Hematopoietic multipotent progenitor cell treated with erythropoietin and hydrocortisone succinate and interleukin-3 and kit ligand, for 17 days (in vitro differentiated cells): ENCODE data around the gene NLGN1.

Source experiments
- DNase-seq: peaks from one replicate; pipeline ENCODE4 v3.0.0-alpha.2; 2015; ENCODE audit warnings: low spot score

NLGN1 gene

DNA sequence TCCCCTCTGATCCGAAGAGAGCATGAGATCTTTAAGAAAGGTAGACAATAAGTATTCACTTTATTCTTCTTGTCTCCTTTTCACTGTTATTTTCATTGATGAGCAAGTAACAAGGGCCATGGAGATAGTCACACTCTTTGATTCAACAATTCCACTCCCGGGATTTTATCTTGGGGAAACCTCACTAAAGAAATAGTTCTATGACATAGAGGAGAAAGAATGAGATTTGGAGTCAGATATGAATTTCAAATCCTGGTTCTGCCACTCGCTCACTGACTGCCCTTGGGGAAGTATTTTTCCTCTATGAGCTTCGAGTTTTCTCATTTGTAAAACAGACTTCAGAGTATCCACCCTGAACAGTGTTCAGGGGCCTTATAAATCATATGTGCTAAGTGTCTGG is 514.6 kb downstream of the NLGN1 start:
- no peak for DNase-seq

DNA sequence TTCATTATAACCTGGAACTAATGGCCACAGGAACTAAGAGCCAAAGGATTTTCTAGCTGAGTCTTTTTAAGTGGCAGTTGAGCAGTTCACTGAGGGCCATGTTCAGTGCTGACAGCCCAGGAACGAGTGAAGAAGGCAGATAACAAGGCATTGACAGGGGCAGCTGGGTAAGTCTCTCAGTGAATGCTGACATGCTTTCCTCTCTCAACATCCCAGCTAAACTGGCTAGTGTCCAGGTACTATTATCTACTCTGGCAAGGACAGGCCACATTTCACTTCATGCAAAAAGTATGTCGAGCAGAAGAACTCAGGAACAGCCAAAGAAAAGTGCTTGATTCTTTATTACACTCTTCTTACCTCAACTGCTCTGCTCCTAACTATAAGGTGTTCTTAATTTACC is 515.9 kb downstream of the NLGN1 start:
- DNase-seq = peak; percentile 23

DNA sequence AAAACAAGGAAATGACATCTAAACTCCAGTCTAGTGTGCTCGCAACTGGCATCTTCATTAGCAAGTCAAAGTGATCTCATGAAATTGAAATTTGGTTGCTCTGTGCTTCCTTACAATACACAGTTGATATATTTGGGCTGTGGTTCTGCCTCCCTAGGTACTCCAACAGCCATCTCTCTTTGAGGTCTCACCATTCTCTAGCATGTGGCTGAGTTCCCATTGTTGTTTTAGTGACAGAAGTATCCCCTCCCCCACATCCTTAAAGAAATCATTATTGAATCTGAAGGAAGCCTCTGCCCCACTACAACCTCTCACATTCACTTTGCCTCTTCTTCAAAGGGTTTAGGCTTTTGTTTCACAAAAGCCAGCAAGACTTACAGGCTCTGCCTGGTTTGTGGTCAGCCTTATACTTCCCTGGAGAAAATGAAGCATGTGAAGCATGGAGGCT is 516.5 kb downstream of the NLGN1 start:
- DNase-seq = no peak

DNA sequence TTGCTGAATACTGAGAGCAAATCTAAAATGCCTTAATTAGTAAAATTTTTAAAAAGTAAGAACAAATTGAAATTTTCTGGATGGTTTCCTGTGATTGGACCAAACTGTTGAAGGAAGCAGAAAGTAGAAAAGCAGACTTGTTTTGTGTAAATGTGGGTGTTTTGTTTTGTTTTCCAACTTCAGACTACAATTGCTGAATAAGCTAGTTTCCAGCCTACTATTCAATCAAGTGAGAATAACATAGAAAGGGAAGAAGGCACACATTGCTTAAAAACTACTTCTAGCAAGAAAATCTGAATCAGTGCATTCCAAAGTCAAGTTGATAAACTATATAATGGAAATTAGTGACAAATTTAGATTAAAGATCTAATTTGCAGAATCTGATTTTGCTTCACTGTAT is 519.3 kb downstream of the NLGN1 start:
- no peak for DNase-seq

DNA sequence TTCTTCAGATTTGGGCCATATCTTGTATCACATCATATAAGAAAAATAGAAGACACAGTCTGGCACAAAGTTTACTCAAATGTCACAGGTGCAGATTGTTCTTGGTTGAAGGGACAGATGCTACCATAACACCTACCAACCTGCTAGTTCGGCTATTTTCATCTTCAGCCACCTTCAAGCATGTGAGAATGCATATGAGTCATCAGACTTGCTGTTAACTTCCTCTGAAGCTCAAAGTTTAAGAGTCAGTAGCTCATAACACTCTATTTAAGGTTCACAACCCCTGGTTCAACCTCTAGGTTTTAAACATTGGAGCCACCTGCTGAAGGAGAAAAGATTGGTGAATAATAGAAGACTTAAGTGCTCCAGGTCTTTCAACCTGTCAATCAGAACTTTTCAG is 522.8 kb downstream of the NLGN1 start:
- DNase-seq = no peak

DNA sequence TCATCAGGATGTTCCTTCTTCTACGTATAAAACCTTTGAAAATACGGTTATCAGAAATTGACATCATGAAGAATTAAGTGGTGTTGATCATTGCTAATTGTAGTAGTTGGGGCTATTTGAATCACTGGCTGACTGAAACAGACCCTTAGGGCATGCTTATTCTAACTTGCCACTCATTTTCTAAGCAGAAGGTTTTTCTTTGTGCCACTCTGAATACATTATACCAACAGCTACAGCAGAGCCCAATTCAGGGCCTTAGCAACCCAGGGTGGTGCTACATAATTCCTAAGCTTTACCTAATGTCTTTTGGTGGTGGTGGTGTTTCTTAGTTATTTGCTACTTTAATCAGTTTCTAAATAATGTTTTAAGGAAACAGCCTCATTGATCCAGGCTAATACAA is 524.2 kb downstream of the NLGN1 start:
- no peak for DNase-seq

DNA sequence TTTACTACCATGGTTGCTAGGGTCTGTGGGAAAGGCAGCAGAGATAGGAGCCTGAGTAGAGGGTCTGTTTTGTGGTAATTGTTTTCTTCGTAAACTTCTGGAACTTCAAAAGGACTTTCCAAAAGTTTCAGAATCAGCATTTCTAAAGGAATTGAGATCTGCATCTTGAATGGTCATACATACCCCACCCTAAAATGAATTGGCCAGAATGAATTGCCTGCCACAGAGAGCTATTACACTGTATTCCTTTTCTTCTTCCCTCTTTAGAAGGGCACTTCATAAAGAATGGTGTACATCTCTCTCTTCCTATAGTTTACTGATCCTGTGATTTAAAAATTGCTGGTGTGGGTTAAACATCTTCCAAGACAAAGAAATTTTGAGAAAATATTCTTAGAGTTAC is 525.7 kb downstream of the NLGN1 start:
- DNase-seq = no peak

DNA sequence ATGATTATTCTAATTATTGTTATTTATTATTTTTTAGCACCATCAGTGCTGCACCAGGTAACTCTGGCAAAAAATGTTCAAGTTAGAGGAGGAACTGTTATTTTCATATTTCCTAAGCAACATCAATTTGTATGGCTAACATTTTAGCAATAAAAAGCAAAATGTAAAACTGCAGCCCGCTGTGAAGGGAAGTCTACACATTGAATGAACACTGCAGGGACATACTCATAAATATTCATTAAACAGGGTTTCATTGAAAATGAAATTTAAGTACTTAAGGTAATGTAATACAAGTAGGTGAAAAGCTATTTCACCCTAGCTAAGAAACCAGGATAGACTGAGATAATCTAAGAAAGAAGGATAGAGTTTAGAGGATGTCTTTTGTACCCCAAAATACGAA is 532.7 kb downstream of the NLGN1 start:
- DNase-seq = no peak

DNA sequence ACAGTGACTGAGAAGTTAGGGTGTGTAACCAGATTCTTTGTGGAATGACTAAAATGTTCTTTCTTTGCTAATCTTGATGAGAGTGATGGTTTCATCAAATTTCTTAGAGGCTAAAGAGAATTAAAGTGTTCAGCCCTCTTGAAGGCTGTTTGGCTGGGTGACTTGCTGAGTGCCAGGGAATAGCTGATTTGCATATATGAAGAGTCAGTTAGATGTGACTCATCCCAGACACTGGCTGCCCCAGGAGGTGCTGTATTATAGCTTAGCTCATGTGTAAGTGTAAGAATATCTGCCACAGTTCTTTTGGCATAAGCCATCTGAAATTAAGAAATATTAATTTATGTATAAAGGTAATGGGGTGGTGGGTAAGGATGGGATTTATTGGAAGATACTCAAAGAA is 535.1 kb downstream of the NLGN1 start:
- DNase-seq = no peak

DNA sequence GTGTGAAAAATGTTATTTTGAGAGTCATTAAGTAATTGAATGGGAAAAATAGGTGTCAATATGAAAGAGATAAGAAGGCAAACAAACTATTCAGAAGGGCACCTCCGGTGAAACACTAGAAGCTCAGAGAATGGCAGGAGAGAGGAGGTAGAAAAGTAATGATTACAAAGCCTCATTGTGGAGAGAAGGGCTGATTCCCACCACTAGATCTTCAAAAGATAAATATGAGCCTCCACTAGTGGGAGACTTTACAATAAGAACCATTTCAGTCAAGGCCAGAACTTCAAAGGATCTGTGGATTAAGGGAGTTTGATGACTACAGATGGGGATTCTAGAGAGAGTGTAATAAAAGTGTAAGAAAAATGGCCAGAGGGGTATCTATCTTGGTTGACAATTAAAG is 535.6 kb downstream of the NLGN1 start:
- no peak for DNase-seq

DNA sequence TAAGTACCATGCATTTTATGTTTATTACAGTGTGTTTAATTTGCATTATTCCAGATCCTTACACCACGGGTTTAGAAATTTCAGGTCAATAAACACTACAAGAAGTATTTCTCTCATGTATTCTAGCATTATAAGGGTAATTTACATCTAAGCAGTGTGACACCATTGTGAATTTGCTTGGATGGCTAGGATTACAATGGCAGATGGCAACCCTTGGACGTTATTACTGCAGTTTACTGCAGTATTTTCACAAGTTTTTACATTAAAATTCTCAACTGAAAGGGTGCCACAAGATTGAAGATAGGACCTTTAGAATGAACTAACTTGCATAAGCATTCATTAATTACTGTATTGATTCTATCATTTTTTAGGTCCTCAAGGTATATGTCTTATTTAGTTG is 538.8 kb downstream of the NLGN1 start:
- no peak for DNase-seq

DNA sequence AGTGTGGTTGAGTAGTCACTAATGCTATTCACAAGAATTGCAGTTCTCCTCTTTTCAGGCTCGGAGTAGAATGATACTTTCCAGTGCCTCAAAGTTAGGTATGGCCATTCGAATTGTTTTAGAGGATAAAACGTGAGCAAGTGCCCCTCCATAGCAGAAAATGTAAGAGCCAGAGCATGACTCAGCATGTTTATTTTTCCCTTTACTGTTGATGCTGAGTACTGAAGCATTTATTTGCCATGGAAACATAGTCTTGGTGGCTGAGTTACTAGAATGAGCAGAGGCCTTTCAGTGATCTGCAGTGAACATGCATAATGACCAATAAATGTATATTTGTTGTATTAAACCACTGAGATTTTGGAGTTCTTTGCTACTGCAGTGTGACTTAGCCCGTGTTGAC is 540.6 kb downstream of the NLGN1 start:
- DNase-seq = no peak

DNA sequence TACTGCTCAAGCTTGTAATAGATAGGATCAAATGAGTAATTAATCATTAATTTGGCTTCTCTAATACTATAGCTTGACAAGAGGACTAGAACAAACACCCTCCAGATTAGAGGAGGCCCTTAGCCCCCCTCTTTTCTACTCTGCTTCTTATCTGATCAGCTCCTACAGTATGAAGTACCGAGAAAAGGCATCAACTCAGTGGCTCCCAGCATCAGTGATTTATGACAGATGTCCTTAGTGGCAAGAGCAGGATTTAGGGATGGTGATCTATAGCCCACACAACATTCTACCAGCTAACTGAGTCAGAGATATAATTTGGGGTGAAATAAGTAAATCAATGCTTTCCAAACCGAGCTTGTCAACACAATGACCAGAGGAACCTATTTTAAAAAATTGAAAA is 541.1 kb downstream of the NLGN1 start:
- no peak for DNase-seq

DNA sequence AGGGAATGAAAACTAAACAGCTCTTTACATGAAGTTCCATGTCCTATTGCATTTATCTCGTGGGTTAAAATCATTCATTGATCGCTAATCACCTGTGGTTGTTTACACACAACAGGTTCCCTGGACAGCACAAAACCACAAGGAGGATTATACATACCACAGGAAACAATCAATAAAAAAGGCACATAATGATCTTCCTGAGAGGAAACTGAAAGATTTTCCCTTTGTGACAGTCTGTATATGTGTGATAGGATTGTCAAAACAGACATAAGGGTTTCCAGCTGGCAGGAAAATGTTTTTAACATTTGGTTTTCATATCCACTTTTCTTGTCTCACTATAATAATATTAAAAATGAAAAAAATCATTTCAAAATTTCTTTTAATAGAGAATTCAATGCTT is 541.8 kb downstream of the NLGN1 start:
- DNase-seq = no peak

DNA sequence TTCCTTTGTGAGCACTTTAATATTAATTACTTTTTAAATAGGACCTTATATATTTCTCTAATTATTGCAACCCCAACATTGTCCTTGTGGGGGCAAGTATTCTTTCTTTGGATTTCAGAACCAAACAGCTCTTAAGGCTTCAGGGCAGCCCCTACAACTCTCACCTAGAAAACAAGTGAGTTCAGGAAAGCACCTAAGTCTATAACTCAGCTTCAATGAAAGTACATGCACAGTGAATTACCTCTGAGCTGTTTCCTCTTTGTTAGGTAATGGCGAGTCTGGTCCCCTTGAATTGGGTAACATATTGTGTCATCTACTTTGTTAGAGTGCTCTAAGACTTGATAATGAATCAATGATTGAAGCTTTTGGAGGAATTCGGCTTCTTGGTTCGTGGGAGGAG is 545.7 kb downstream of the NLGN1 start:
- no peak for DNase-seq

DNA sequence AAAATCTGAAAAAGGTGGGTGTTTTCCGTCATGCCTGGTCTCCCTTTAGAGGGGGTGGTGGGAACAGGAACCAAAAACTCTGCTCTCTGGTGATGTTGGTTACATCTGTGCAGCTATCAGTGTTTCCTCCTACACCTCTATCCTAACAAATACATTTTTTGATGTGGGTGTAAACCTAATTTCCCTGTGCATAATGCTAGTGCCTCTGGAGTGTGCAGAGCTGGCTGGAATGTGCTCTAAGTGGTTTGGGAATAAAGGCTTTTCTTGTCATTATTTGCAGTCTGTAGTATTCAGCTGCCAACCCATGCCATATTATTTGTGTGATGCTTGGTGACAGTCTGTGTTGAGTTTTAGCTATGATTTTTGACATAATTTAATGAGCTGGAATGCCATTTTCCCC is 547.6 kb downstream of the NLGN1 start:
- DNase-seq = no peak

DNA sequence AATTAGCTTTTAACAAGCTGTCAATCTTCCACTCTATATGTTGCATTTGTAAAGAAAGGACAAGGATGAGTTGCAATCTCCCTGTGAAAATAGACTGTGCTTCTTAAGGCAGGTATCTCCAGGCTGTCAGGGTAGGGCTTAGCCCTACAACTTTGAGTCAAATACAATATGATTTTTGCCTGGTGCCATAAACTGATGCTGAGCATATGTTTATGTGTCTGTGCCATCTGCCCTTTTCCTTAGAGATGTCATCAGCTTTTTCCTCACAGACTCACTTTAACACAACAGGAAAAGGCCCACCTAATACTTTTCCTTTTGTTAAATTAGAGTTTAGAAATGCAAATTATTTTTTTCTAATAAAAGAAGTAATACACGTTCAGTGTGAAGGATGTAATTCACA is 548.3 kb downstream of the NLGN1 start:
- DNase-seq = no peak

DNA sequence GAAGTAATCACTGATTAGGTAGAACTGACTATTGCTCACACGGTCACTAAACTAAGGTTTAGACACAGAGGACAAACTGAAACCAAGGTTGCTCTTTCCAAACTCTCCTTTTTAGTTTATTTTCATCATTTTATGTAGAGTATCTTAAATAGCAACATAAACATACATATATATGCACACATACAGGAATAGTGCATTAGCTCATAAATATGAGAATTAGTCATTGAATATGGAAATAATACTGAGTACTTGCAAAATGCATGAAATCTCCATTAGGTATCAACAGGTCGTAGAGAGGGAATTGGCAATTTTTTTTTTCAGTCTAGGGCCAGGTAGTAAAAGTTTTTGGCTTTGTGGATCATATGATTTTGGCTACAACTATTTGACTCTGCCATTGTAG is 557.1 kb downstream of the NLGN1 start:
- DNase-seq = no peak

DNA sequence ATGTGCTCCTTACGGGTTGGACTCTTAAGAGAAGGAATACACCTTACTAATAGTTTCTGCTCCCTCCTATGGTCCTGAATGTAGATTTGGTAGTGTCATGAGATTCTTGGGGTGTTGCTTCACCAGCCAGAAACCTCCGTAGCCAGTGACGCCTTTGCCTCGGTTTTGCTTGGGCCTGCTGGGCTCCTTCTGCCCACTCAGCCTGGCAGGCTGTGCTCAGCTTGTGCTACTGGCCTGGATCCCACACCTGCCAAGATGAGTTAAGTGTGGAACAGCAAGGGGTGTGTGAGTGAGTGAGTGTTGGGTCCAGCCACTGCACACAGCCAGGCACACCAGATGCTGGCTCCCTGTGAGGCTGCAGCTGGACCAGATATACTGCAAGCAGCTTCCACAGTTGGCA is 560.1 kb downstream of the NLGN1 start:
- no peak for DNase-seq

DNA sequence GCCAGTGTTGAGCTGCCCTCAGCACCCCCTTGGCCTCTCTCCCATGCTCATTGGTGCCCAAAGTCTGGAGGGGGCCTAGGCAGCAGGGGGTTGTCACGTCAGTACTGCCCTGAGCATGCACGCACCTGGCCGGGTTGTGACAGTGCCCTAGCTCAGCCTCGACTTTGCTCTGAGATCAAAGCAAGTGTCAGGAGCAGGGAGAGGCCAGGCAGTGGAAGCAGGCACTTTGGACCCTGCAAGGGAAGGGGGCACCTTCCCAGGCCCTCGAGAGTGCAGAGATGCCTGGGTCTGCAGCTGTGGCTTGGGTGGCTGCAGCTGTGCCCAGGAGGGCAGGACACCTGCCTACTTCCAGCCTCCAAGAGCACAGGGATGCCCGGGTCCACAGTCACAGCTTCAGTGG is 561.3 kb downstream of the NLGN1 start:
- DNase-seq = no peak

DNA sequence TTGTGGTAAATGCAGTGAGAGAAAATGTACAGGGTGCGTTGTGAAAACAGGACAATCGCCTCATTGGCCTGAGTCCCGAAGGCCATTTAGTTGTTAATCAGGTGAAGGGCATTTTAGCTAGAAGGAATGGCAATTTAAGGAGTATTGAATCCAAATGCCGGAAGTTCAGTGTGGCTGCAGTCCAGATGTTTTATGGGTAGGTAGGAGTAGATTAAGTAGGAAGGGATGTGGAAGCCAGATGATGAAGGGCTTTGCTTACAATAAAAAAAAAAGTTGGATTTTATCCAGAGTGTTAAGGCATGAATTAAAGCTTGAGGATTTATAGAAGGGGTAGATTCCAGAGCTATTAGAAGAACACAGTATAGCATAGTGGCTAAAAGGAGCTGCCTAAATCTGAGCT is 572.7 kb downstream of the NLGN1 start:
- no peak for DNase-seq

DNA sequence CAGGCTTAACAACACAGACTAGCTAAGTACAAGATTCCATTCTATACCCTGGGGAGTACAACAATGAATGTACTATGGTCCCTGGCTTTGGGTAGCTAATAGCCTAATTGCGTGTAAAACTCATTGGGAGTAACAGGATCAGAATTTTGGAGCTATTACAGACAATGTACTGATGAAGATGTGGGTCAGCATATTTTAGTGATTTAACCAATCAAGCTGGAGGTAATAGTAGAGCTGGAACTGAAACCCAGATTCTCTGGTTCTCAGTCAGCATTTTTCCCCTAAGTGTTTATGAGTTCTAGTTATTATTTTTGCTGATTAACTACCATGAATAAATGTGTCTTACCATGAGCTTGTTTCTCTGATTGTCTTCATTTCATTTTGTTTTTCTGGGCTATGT is 578.7 kb downstream of the NLGN1 start:
- no peak for DNase-seq

DNA sequence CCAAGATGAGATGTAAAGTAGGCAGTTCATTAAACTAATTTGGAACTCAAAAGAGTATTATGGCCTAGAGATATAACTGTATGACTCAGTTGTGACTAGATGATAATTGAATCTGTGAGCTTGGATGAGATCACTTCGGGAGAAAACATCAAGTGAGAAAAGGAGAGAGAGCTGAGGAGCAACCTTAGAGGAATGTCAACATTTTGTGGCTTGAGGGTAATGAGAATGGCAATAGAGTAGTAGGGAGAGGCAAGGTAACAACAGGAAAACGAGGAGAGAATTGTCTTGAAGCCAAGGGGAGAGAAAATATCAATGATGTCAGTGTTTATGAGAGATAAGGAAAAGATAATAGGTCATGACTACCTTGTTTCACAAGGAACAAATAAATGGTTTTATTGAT is 580.2 kb downstream of the NLGN1 start:
- DNase-seq = no peak

DNA sequence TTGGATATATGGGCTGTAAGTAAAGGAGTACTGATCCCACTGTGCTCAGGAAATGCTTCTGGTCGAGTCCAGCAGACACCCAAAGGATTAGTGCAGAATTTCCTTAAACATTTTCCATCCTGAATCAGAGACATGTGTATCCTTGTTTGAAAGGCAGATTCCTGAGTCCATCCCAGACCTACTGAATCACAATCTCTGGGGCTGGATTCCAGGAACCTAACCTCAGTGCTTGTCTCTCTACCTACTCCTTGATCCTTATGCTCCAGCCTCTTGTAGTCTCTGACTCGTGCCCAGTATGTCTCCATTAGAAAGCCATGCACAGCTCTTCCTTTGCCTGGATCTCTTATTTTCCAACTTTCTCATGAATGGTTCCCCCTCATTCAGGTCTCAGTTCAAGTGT is 585.8 kb downstream of the NLGN1 start:
- no peak for DNase-seq

DNA sequence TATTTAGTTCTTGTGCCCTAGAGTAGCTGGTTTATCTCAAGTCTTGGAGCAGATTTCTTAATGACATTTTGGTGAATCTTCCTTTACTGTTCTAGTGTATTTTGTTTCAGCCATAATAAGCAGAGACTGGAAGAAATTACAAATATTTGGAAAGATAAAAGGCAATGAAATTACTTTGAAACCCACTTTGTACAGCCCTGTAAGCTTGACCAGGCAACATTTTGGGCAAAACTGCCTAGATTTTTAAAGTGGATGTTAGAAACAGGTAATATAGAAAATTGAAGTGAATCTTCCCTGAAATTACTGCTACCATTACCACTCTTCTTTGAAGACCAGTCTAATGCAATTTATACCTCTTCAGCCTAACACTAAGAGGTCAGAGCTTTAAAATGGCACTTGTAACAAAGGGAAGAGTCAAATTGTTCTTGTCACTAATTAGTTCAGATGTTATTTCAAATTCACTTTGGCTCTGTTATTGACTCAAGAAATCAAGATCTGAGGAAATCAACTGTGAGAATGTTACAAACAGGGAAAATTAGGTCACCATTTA is 589.4 kb downstream of the NLGN1 start:
- DNase-seq = no peak
